ENCODE measurements around the gene FBXO44.

Gene FBXO44

GRCh38 chr1:11684070-11684469, 29.4 kb downstream of the FBXO44 start:
- Histone ChIP-seq H3K36me3 (ENCODE audit: control insufficient read depth in 4 of 4, insufficient read depth in 4 of 4, low read length in 3 of 4) (no peaks in the 10 kb centered on the region), H3K4me1 (ENCODE audit: control extremely low read depth in 1 of 4, control insufficient read depth in 4 of 4, insufficient read depth in 4 of 4, low read length in 3 of 4) (peaks cover 3 to 22% (median 17%) of the 10 kb centered on the region in 4 experiments), H3K27me3 (replicated peaks in 2 of 5; ENCODE audit: control insufficient read depth in 4 of 5, insufficient read depth in 5 of 5, low read length in 4 of 5) (peaks cover 0 to 10% (median 7%) of the 10 kb centered on the region in 5 experiments), H3K27ac (ENCODE audit: insufficient read depth in 1 of 2, low read depth in 1 of 2, low read length in 2 of 2, poor library complexity in 1 of 2, severe bottlenecking in 2 of 2) (no peak overlapping the region), H3K9me3 (ENCODE audit: control extremely low read depth in 1 of 5, control insufficient read depth in 4 of 5, insufficient read depth in 2 of 5, low read depth in 1 of 5, low read length in 4 of 5) (no peaks in the 10 kb centered on the region), H3K4me3 (ENCODE audit: control insufficient read depth in 1 of 7, extremely low read depth in 1 of 7, insufficient read depth in 4 of 7, low read depth in 2 of 7, low read length in 6 of 7) (no peak overlapping the region)
- no peak for DNase-seq
- CTCF ChIA-PET = interaction anchor here (2.0 to 3.0 kb wide), 3 partner anchors 11 to 36 kb away, joined by 5 to 12 read pairs (median 9); no protein-coding TSS in a partner anchor
- 50% methylated on average over 1 of the region's 7 CpGs for WGBS (ENCODE audit: insufficient coverage)
- POLR2A ChIA-PET = no interaction called here

- no peak for DNase-seq
- POLR2A ChIA-PET = no interaction called here
- CTCF ChIA-PET = interaction anchor here (1.1 to 1.9 kb wide), 3 partner anchors 20 to 30 kb away, joined by 3 to 6 read pairs (median 3); no protein-coding TSS in a partner anchor
- Histone ChIP-seq H3K4me3 (ENCODE audit: control insufficient read depth in 1 of 7, extremely low read depth in 1 of 7, insufficient read depth in 4 of 7, low read depth in 2 of 7, low read length in 6 of 7) (no peak overlapping the region), H3K4me1 (ENCODE audit: control extremely low read depth in 1 of 4, control insufficient read depth in 4 of 4, insufficient read depth in 4 of 4, low read length in 3 of 4) (peaks cover 3 to 18% (median 15%) of the 10 kb centered on the region in 4 experiments), H3K27ac (ENCODE audit: insufficient read depth in 1 of 2, low read depth in 1 of 2, low read length in 2 of 2, poor library complexity in 1 of 2, severe bottlenecking in 2 of 2) (no peak overlapping the region), H3K36me3 (ENCODE audit: control insufficient read depth in 4 of 4, insufficient read depth in 4 of 4, low read length in 3 of 4) (no peaks in the 10 kb centered on the region), H3K27me3 (replicated peaks in 2 of 5; ENCODE audit: control insufficient read depth in 4 of 5, insufficient read depth in 5 of 5, low read length in 4 of 5) (peaks cover 6 to 20% (median 14%) of the 10 kb centered on the region in 5 experiments), H3K9me3 (ENCODE audit: control extremely low read depth in 1 of 5, control insufficient read depth in 4 of 5, insufficient read depth in 2 of 5, low read depth in 1 of 5, low read length in 4 of 5) (no peaks in the 10 kb centered on the region)
- 96% methylated on average over 6 of the region's 7 CpGs for WGBS (ENCODE audit: insufficient coverage)
Measured at GRCh38 chr1:11685210-11685752, 30.6 kb downstream of the FBXO44 start.

GRCh38 chr1:11688506-11688905, 33.8 kb downstream of the FBXO44 start:
- H3K9me3 ChIP-seq (ENCODE audit: control extremely low read depth in 1 of 5, control insufficient read depth in 4 of 5, insufficient read depth in 2 of 5, low read depth in 1 of 5, low read length in 4 of 5) = no peaks in the 10 kb centered on the region
- POLR2A ChIA-PET = no interaction called here
- no peaks in the 10 kb centered on the region for H3K36me3 ChIP-seq (ENCODE audit: control insufficient read depth in 4 of 4, insufficient read depth in 4 of 4, low read length in 3 of 4)
- no peak for DNase-seq
- H3K27ac ChIP-seq (ENCODE audit: insufficient read depth in 1 of 2, low read depth in 1 of 2, low read length in 2 of 2, poor library complexity in 1 of 2, severe bottlenecking in 2 of 2) = no peak overlapping the region
- H3K27me3 ChIP-seq (replicated peaks in 2 of 5; ENCODE audit: control insufficient read depth in 4 of 5, insufficient read depth in 5 of 5, low read length in 4 of 5) = peaks cover 6 to 50% (median 30%) of the 10 kb centered on the region in 5 experiments
- 100% methylated on average over 2 of the region's 4 CpGs for WGBS (ENCODE audit: insufficient coverage)
- CTCF ChIA-PET = interaction anchor here (0.7 kb wide), 1 partner anchor 121 kb away, joined by 3 read pairs; no protein-coding TSS in a partner anchor
- no peak overlapping the region for H3K4me3 ChIP-seq (ENCODE audit: control insufficient read depth in 1 of 7, extremely low read depth in 1 of 7, insufficient read depth in 4 of 7, low read depth in 2 of 7, low read length in 6 of 7)
- H3K4me1 ChIP-seq (ENCODE audit: control extremely low read depth in 1 of 4, control insufficient read depth in 4 of 4, insufficient read depth in 4 of 4, low read length in 3 of 4) = peaks cover 0 to 31% (median 27%) of the 10 kb centered on the region in 4 experiments

- 3% methylated on average over 53 of the region's 64 CpGs for WGBS (ENCODE audit: insufficient coverage)
- DNase-seq = peak in 2 of 3 donors; percentile 23 to 40
- Histone ChIP-seq H3K9me3 (ENCODE audit: control extremely low read depth in 1 of 5, control insufficient read depth in 4 of 5, insufficient read depth in 2 of 5, low read depth in 1 of 5, low read length in 4 of 5) (no peaks in the 10 kb centered on the region), H3K27me3 (replicated peaks in 2 of 5; ENCODE audit: control insufficient read depth in 4 of 5, insufficient read depth in 5 of 5, low read length in 4 of 5) (peaks cover 6 to 67% (median 39%) of the 10 kb centered on the region in 5 experiments), H3K27ac (ENCODE audit: insufficient read depth in 1 of 2, low read depth in 1 of 2, low read length in 2 of 2, poor library complexity in 1 of 2, severe bottlenecking in 2 of 2) (no peak overlapping the region), H3K36me3 (ENCODE audit: control insufficient read depth in 4 of 4, insufficient read depth in 4 of 4, low read length in 3 of 4) (no peaks in the 10 kb centered on the region), H3K4me1 (ENCODE audit: control extremely low read depth in 1 of 4, control insufficient read depth in 4 of 4, insufficient read depth in 4 of 4, low read length in 3 of 4) (peaks cover 0 to 34% (median 31%) of the 10 kb centered on the region in 4 experiments), H3K4me3 (ENCODE audit: control insufficient read depth in 1 of 7, extremely low read depth in 1 of 7, insufficient read depth in 4 of 7, low read depth in 2 of 7, low read length in 6 of 7) (peak overlapping the region in 5 of 7 experiments; percentile 32 to 58 (median 57))
- ChIA-PET POLR2A (interaction anchor here (0.5 kb wide), 1 partner anchor 47 kb away, joined by 3 read pairs; no protein-coding TSS in a partner anchor), CTCF (interaction anchor here (0.7 to 2.2 kb wide), 5 partner anchors 9 to 448 kb away, joined by 3 to 6 read pairs (median 5); partner anchors contain the start of gene FBXO6)
Measured at GRCh38 chr1:11690397-11691301, 36.0 kb downstream of the FBXO44 start.

- H3K36me3 ChIP-seq (ENCODE audit: control insufficient read depth in 4 of 4, insufficient read depth in 4 of 4, low read length in 3 of 4) = no peaks in the 10 kb centered on the region
- ChIA-PET POLR2A (interaction anchor here (0.5 kb wide), 1 partner anchor 47 kb away, joined by 3 read pairs; no protein-coding TSS in a partner anchor), CTCF (interaction anchor here (2.2 kb wide), 1 partner anchor 27 kb away, joined by 5 read pairs; the partner anchor contains the start of gene FBXO6)
- peak within 1 kb of the TSS in 5 of 7 experiments; percentile 32 to 58 (median 57) for H3K4me3 ChIP-seq (ENCODE audit: control insufficient read depth in 1 of 7, extremely low read depth in 1 of 7, insufficient read depth in 4 of 7, low read depth in 2 of 7, low read length in 6 of 7)
- DNase-seq = peak in 2 of 3 donors; percentile 19 to 43
- no peaks in the 10 kb centered on the region for H3K9me3 ChIP-seq (ENCODE audit: control extremely low read depth in 1 of 5, control insufficient read depth in 4 of 5, insufficient read depth in 2 of 5, low read depth in 1 of 5, low read length in 4 of 5)
- H3K27me3 ChIP-seq (replicated peaks in 2 of 5; ENCODE audit: control insufficient read depth in 4 of 5, insufficient read depth in 5 of 5, low read length in 4 of 5) = peaks cover 6 to 67% (median 35%) of the 10 kb centered on the region in 5 experiments
- H3K27ac ChIP-seq (ENCODE audit: insufficient read depth in 1 of 2, low read depth in 1 of 2, low read length in 2 of 2, poor library complexity in 1 of 2, severe bottlenecking in 2 of 2) = no peak within 1 kb of the TSS
- 0% methylated on average over 63 of the region's 78 CpGs for WGBS (ENCODE audit: insufficient coverage)
- H3K4me1 ChIP-seq (ENCODE audit: control extremely low read depth in 1 of 4, control insufficient read depth in 4 of 4, insufficient read depth in 4 of 4, low read length in 3 of 4) = peaks cover 0 to 34% (median 31%) of the 10 kb centered on the region in 4 experiments
Measured at GRCh38 chr1:11691302-11691914, 36.7 kb downstream of the FBXO44 start, which contains the start of gene DRAXIN. DRAXIN (plus strand) TSS chr1:11691710; CDS start chr1:11706259, 14,549 bp downstream.

- Histone ChIP-seq H3K9me3 (ENCODE audit: control extremely low read depth in 1 of 5, control insufficient read depth in 4 of 5, insufficient read depth in 2 of 5, low read depth in 1 of 5, low read length in 4 of 5) (no peaks in the 10 kb centered on the region), H3K27me3 (replicated peaks in 2 of 5; ENCODE audit: control insufficient read depth in 4 of 5, insufficient read depth in 5 of 5, low read length in 4 of 5) (peaks cover 6 to 67% (median 35%) of the 10 kb centered on the region in 5 experiments), H3K36me3 (ENCODE audit: control insufficient read depth in 4 of 4, insufficient read depth in 4 of 4, low read length in 3 of 4) (no peaks in the 10 kb centered on the region), H3K4me1 (ENCODE audit: control extremely low read depth in 1 of 4, control insufficient read depth in 4 of 4, insufficient read depth in 4 of 4, low read length in 3 of 4) (peaks cover 0 to 34% (median 31%) of the 10 kb centered on the region in 4 experiments), H3K27ac (ENCODE audit: insufficient read depth in 1 of 2, low read depth in 1 of 2, low read length in 2 of 2, poor library complexity in 1 of 2, severe bottlenecking in 2 of 2) (no peak overlapping the region), H3K4me3 (ENCODE audit: control insufficient read depth in 1 of 7, extremely low read depth in 1 of 7, insufficient read depth in 4 of 7, low read depth in 2 of 7, low read length in 6 of 7) (no peak overlapping the region)
- CTCF ChIA-PET = interaction anchor here (2.2 kb wide), 1 partner anchor 28 kb away, joined by 5 read pairs; the partner anchor contains the start of gene FBXO6
- WGBS (ENCODE audit: insufficient coverage) = 8% methylated on average over 59 of the region's 64 CpGs
- POLR2A ChIA-PET = interaction anchor here (1.6 kb wide), 1 partner anchor 28 kb away, joined by 7 read pairs; the partner anchor contains the start of gene FBXO6
- DNase-seq = no peak
Measured at GRCh38 chr1:11691928-11692711, 37.4 kb downstream of the FBXO44 start.
